ENCODE measurements around the gene CIDEA. TPM values are rescaled to one million over a fixed set of nuclear protein-coding genes. Genes with fewer than 3 reads are reported as not detected.
A peak's percentile ranks its signal among the peaks of the same experiment; 100 is the strongest.

Gene CIDEA
- total RNA-seq, 1 donor from 2014 or later: 0.97 TPM

- H3K36me3 Mint-ChIP-seq (ENCODE audit: low read depth, unreplicated experiment): no peaks in the 10 kb centered on the region
- TF ChIP-seq CTCF (IDR thresholded peaks at IDR 0.05; ENCODE audit: unreplicated experiment): no peak
- H3K9me3 Mint-ChIP-seq (ENCODE audit: unreplicated experiment): no peaks in the 10 kb centered on the region
- peaks cover 5% of the 10 kb centered on the region for H3K27me3 Mint-ChIP-seq (ENCODE audit: unreplicated experiment)
- peaks cover 15% of the 10 kb centered on the region for H3K4me1 Mint-ChIP-seq (ENCODE audit: unreplicated experiment)
- no peak for DNase-seq (ENCODE audit: low spot score)
- H3K27ac Mint-ChIP-seq (ENCODE audit: unreplicated experiment): no peak overlapping the region
- H3K4me3 Mint-ChIP-seq (ENCODE audit: unreplicated experiment): no peak overlapping the region
Measured at GRCh38 chr18:12276736-12277554, 22.8 kb downstream of the CIDEA start.

GRCh38 chr18:12278215-12278671 lies 24.1 kb downstream of the CIDEA start:
- peaks cover 24% of the 10 kb centered on the region for H3K4me1 Mint-ChIP-seq (ENCODE audit: unreplicated experiment)
- H3K4me3 Mint-ChIP-seq (ENCODE audit: unreplicated experiment): no peak overlapping the region
- H3K27ac Mint-ChIP-seq (ENCODE audit: unreplicated experiment): no peak overlapping the region
- H3K36me3 Mint-ChIP-seq (ENCODE audit: low read depth, unreplicated experiment): no peaks in the 10 kb centered on the region
- DNase-seq (ENCODE audit: low spot score): no peak
- H3K9me3 Mint-ChIP-seq (ENCODE audit: unreplicated experiment): no peaks in the 10 kb centered on the region
- no peak for TF ChIP-seq CTCF (IDR thresholded peaks at IDR 0.05; ENCODE audit: unreplicated experiment)
- peaks cover 5% of the 10 kb centered on the region for H3K27me3 Mint-ChIP-seq (ENCODE audit: unreplicated experiment)

GRCh38 chr18:12278741-12279682 lies 24.9 kb downstream of the CIDEA start:
- no peak for TF ChIP-seq CTCF (IDR thresholded peaks at IDR 0.05; ENCODE audit: unreplicated experiment)

GRCh38 chr18:12279781-12280531 lies 25.8 kb downstream of the CIDEA start:
- Mint-ChIP-seq H3K9me3 (ENCODE audit: unreplicated experiment) (no peaks in the 10 kb centered on the region), H3K27ac (ENCODE audit: unreplicated experiment) (peak overlapping the region; percentile 85), H3K4me3 (ENCODE audit: unreplicated experiment) (no peak overlapping the region), H3K27me3 (ENCODE audit: unreplicated experiment) (peaks cover 2% of the 10 kb centered on the region), H3K4me1 (ENCODE audit: unreplicated experiment) (peaks cover 39% of the 10 kb centered on the region), H3K36me3 (ENCODE audit: low read depth, unreplicated experiment) (no peaks in the 10 kb centered on the region)
- no peak for TF ChIP-seq CTCF (IDR thresholded peaks at IDR 0.05; ENCODE audit: unreplicated experiment)
- no peak for DNase-seq (ENCODE audit: low spot score)

More at GRCh38 chr18:12278741-12279682, 24.9 kb downstream of the CIDEA start:
- Mint-ChIP-seq H3K4me1 (ENCODE audit: unreplicated experiment) (peaks cover 31% of the 10 kb centered on the region), H3K27ac (ENCODE audit: unreplicated experiment) (peak overlapping the region; percentile 85), H3K9me3 (ENCODE audit: unreplicated experiment) (no peaks in the 10 kb centered on the region), H3K4me3 (ENCODE audit: unreplicated experiment) (no peak overlapping the region), H3K36me3 (ENCODE audit: low read depth, unreplicated experiment) (no peaks in the 10 kb centered on the region), H3K27me3 (ENCODE audit: unreplicated experiment) (peaks cover 5% of the 10 kb centered on the region)
- peak; percentile 65 for DNase-seq (ENCODE audit: low spot score)

All from endothelial cell (in vitro differentiated cells).